ENCODE data around the gene NME3.
A peak's percentile ranks its signal among the peaks of the same experiment; 100 is the strongest.

Gene NME3

GRCh38 chr16:1816396-1817275 is 45.3 kb upstream of the NME3 start:
- Histone ChIP-seq H3K9ac (no peak overlapping the region), H3K4me2 (ENCODE audit: low read length) (no peak overlapping the region), H3K4me1 (no peaks in the 10 kb centered on the region), H3K36me3 (ENCODE audit: control insufficient read depth, insufficient read depth, low read length) (no peaks in the 10 kb centered on the region), H2AFZ (no peak overlapping the region), H3K79me2 (peaks cover 20% of the 10 kb centered on the region), H3K27me3 (ENCODE audit: control insufficient read depth, insufficient read depth, low read length) (no peaks in the 10 kb centered on the region), H3K27ac (no peak overlapping the region), H3K4me3 (ENCODE audit: low read depth, low read length) (no peak overlapping the region), H3K9me3 (ENCODE audit: control insufficient read depth, low read length) (no peaks in the 10 kb centered on the region)
- no peak for TF ChIP-seq CTCF (IDR thresholded peaks at IDR 0.05)

- Histone ChIP-seq H3K27me3 (ENCODE audit: control insufficient read depth, insufficient read depth, low read length) (no peaks in the 10 kb centered on the region), H3K4me1 (no peaks in the 10 kb centered on the region), H3K9me3 (ENCODE audit: control insufficient read depth, low read length) (no peaks in the 10 kb centered on the region), H3K4me3 (ENCODE audit: low read depth, low read length) (no peak overlapping the region), H2AFZ (no peak overlapping the region), H3K36me3 (ENCODE audit: control insufficient read depth, insufficient read depth, low read length) (no peaks in the 10 kb centered on the region), H3K4me2 (ENCODE audit: low read length) (no peak overlapping the region), H3K9ac (no peak overlapping the region), H3K79me2 (peaks cover 12% of the 10 kb centered on the region), H3K27ac (no peak overlapping the region)
- TF ChIP-seq CTCF (IDR thresholded peaks at IDR 0.05) = no peak
Observed at GRCh38 chr16:1815461-1815860, 44.1 kb upstream of the NME3 start.

GRCh38 chr16:1812732-1813163 is 41.4 kb upstream of the NME3 start:
- Histone ChIP-seq H3K9ac (no peak overlapping the region), H2AFZ (no peak overlapping the region), H3K4me1 (no peaks in the 10 kb centered on the region), H3K27me3 (ENCODE audit: control insufficient read depth, insufficient read depth, low read length) (no peaks in the 10 kb centered on the region), H3K36me3 (ENCODE audit: control insufficient read depth, insufficient read depth, low read length) (no peaks in the 10 kb centered on the region), H3K79me2 (peaks cover 16% of the 10 kb centered on the region), H3K27ac (no peak overlapping the region), H3K9me3 (ENCODE audit: control insufficient read depth, low read length) (no peaks in the 10 kb centered on the region), H3K4me2 (ENCODE audit: low read length) (no peak overlapping the region), H3K4me3 (ENCODE audit: low read depth, low read length) (no peak overlapping the region)
- TF ChIP-seq CTCF (IDR thresholded peaks at IDR 0.05) = peak; percentile 32

GRCh38 chr16:1810536-1810935 is 39.2 kb upstream of the NME3 start:
- no peak overlapping the region for H3K27ac ChIP-seq
- no peaks in the 10 kb centered on the region for H3K9me3 ChIP-seq (ENCODE audit: control insufficient read depth, low read length)
- H3K36me3 ChIP-seq (ENCODE audit: control insufficient read depth, insufficient read depth, low read length) = no peaks in the 10 kb centered on the region
- H3K79me2 ChIP-seq = peaks cover 16% of the 10 kb centered on the region
- no peak overlapping the region for H2AFZ ChIP-seq
- no peaks in the 10 kb centered on the region for H3K27me3 ChIP-seq (ENCODE audit: control insufficient read depth, insufficient read depth, low read length)
- H3K4me1 ChIP-seq = no peaks in the 10 kb centered on the region
- no peak overlapping the region for H3K4me3 ChIP-seq (ENCODE audit: low read depth, low read length)
- no peak overlapping the region for H3K4me2 ChIP-seq (ENCODE audit: low read length)
- no peak for TF ChIP-seq CTCF (IDR thresholded peaks at IDR 0.05)
- H3K9ac ChIP-seq = no peak overlapping the region

GRCh38 chr16:1810106-1810505 is 38.8 kb upstream of the NME3 start:
- Histone ChIP-seq H3K4me3 (ENCODE audit: low read depth, low read length) (no peak overlapping the region), H3K9me3 (ENCODE audit: control insufficient read depth, low read length) (no peaks in the 10 kb centered on the region), H3K4me2 (ENCODE audit: low read length) (no peak overlapping the region), H3K27ac (no peak overlapping the region), H2AFZ (no peak overlapping the region), H3K79me2 (peaks cover 16% of the 10 kb centered on the region), H3K36me3 (ENCODE audit: control insufficient read depth, insufficient read depth, low read length) (no peaks in the 10 kb centered on the region), H3K4me1 (no peaks in the 10 kb centered on the region), H3K9ac (no peak overlapping the region), H3K27me3 (ENCODE audit: control insufficient read depth, insufficient read depth, low read length) (no peaks in the 10 kb centered on the region)
- no peak for TF ChIP-seq CTCF (IDR thresholded peaks at IDR 0.05)
